Common myeloid progenitor, CD34-positive (primary cell): Measurements from ENCODE around the gene FHDC1.

Source experiments
- CTCF ChIA-PET: fragments of 350-600 bp; sonication (Branson Sonifier 250); formaldehyde crosslinking; loops from one replicate; lab custom pipeline; 2021; ENCODE audit warnings: antibody characterized with exemption; lab: Charles Lee
- POLR2A ChIA-PET: fragments of 350-600 bp; sonication (Branson Sonifier 250); formaldehyde crosslinking; loops from one replicate; lab custom pipeline; 2021; ENCODE audit warnings: antibody characterized with exemption; lab: Charles Lee
- DNase-seq, 3 donors: peaks; one replicate each; pipeline versions ENCODE4 v3.0.0 to v3.0.0-alpha.2; 2013
- H3K27ac ChIP-seq, 2 experiments: 1 replicate in 1 of 2; 2 replicates in 1 of 2; pipeline ENCODE4 v1.7.0; 2013; ENCODE audit warnings: inconsistent platforms in 2 of 2, low read length in 2 of 2, mild to moderate bottlenecking in 2 of 2, low read depth in 1 of 2, moderate library complexity in 1 of 2; ENCODE audit not compliant: severe bottlenecking in 2 of 2, insufficient read depth in 1 of 2, poor library complexity in 1 of 2
- H3K27me3 ChIP-seq, 5 experiments: replicated peaks in 2 of 5; 1 replicate in 3 of 5; 2 replicates in 2 of 5; pipeline versions ENCODE4 v1.6.1 to v1.7.0; 2013; ENCODE audit warnings: low read length in 4 of 5, mild to moderate bottlenecking in 2 of 5, moderate library complexity in 2 of 5, inconsistent platforms in 1 of 5; ENCODE audit not compliant: insufficient read depth in 5 of 5, control insufficient read depth in 4 of 5
- H3K36me3 ChIP-seq, 4 experiments: 1 replicate in 2 of 4; 2 replicates in 2 of 4; pipeline versions ENCODE4 v1.6.1 to v1.7.0; 2013; ENCODE audit warnings: low read length in 3 of 4, control low read depth in 1 of 4, mild to moderate bottlenecking in 1 of 4; ENCODE audit not compliant: control insufficient read depth in 4 of 4, insufficient read depth in 4 of 4
- H3K4me1 ChIP-seq, 4 experiments: 1 replicate in 3 of 4; 2 replicates in 1 of 4; pipeline versions ENCODE4 v1.6.1 to v1.7.1; 2013; ENCODE audit warnings: low read length in 3 of 4, mild to moderate bottlenecking in 3 of 4, control low read depth in 1 of 4, inconsistent platforms in 1 of 4, moderate library complexity in 1 of 4; ENCODE audit not compliant: control insufficient read depth in 4 of 4, insufficient read depth in 4 of 4; ENCODE audit errors: control extremely low read depth in 1 of 4
- H3K4me3 ChIP-seq, 7 experiments: 1 replicate in 4 of 7; 2 replicates in 3 of 7; pipeline versions ENCODE4 v1.5.1 to v1.7.0; 2013; ENCODE audit warnings: mild to moderate bottlenecking in 7 of 7, low read length in 6 of 7, moderate library complexity in 6 of 7, inconsistent platforms in 2 of 7, low read depth in 2 of 7, control low read depth in 1 of 7; ENCODE audit not compliant: insufficient read depth in 4 of 7, control insufficient read depth in 1 of 7; ENCODE audit errors: extremely low read depth in 1 of 7
- H3K9me3 ChIP-seq, 5 experiments: 1 replicate in 4 of 5; 2 replicates in 1 of 5; pipeline versions ENCODE4 v1.6.1 to v1.7.1; 2013; ENCODE audit warnings: low read length in 4 of 5, mild to moderate bottlenecking in 2 of 5, inconsistent platforms in 1 of 5, low read depth in 1 of 5, moderate library complexity in 1 of 5; ENCODE audit not compliant: control insufficient read depth in 4 of 5, insufficient read depth in 2 of 5; ENCODE audit errors: control extremely low read depth in 1 of 5
- WGBS: methylation state at CpG from one replicate; pipeline ENCODE4 v1.1.5; 2013; ENCODE audit not compliant: insufficient coverage; 5-methylcytosine and 5-hydroxymethylcytosine counted together

The FHDC1 gene

GRCh38 chr4:152996672-152997071, 60.5 kb downstream of the FHDC1 start:
- Histone ChIP-seq H3K4me1 (peaks cover 0 to 30% (median 13%) of the 10 kb centered on the region in 4 experiments), H3K4me3 (no peak overlapping the region), H3K36me3 (no peaks in the 10 kb centered on the region), H3K27me3 (no peaks in the 10 kb centered on the region), H3K27ac (no peak overlapping the region), H3K9me3 (no peaks in the 10 kb centered on the region)
- CTCF ChIA-PET: interaction anchor here (1.2 kb wide), 1 partner anchor 17 kb away, joined by 3 read pairs; no protein-coding TSS in a partner anchor
- DNase-seq: no peak
- 75% methylated on average over 4 of the region's 6 CpGs for WGBS
- POLR2A ChIA-PET: no interaction called here

GRCh38 chr4:152997288-152997687, 61.2 kb downstream of the FHDC1 start:
- ChIA-PET POLR2A (no interaction called here), CTCF (no interaction called here)
- Histone ChIP-seq H3K27ac (no peak overlapping the region), H3K4me1 (peaks cover 0 to 27% (median 13%) of the 10 kb centered on the region in 4 experiments), H3K36me3 (no peaks in the 10 kb centered on the region), H3K27me3 (no peaks in the 10 kb centered on the region), H3K4me3 (no peak overlapping the region), H3K9me3 (no peaks in the 10 kb centered on the region)
- 90% methylated on average over 2 of the region's 5 CpGs for WGBS
- no peak for DNase-seq

GRCh38 chr4:152997771-152998487, 61.8 kb downstream of the FHDC1 start:
- H3K4me3 ChIP-seq: no peak overlapping the region
- H3K36me3 ChIP-seq: no peaks in the 10 kb centered on the region
- no peak for DNase-seq
- ChIA-PET POLR2A (no interaction called here), CTCF (no interaction called here)
- peaks cover 0 to 22% (median 13%) of the 10 kb centered on the region in 4 experiments for H3K4me1 ChIP-seq
- no peaks in the 10 kb centered on the region for H3K27me3 ChIP-seq
- 94% methylated on average over 17 of the region's 17 CpGs for WGBS
- no peak overlapping the region for H3K27ac ChIP-seq
- H3K9me3 ChIP-seq: no peaks in the 10 kb centered on the region

GRCh38 chr4:152998861-152999260, 62.7 kb downstream of the FHDC1 start:
- H3K4me3 ChIP-seq: no peak overlapping the region
- WGBS: 90% methylated on average over 7 of the region's 12 CpGs
- no peak for DNase-seq
- ChIA-PET POLR2A (no interaction called here), CTCF (no interaction called here)
- no peaks in the 10 kb centered on the region for H3K36me3 ChIP-seq
- no peaks in the 10 kb centered on the region for H3K27me3 ChIP-seq
- peaks cover 0 to 22% (median 13%) of the 10 kb centered on the region in 4 experiments for H3K4me1 ChIP-seq
- H3K27ac ChIP-seq: no peak overlapping the region
- H3K9me3 ChIP-seq: no peaks in the 10 kb centered on the region

DNA sequence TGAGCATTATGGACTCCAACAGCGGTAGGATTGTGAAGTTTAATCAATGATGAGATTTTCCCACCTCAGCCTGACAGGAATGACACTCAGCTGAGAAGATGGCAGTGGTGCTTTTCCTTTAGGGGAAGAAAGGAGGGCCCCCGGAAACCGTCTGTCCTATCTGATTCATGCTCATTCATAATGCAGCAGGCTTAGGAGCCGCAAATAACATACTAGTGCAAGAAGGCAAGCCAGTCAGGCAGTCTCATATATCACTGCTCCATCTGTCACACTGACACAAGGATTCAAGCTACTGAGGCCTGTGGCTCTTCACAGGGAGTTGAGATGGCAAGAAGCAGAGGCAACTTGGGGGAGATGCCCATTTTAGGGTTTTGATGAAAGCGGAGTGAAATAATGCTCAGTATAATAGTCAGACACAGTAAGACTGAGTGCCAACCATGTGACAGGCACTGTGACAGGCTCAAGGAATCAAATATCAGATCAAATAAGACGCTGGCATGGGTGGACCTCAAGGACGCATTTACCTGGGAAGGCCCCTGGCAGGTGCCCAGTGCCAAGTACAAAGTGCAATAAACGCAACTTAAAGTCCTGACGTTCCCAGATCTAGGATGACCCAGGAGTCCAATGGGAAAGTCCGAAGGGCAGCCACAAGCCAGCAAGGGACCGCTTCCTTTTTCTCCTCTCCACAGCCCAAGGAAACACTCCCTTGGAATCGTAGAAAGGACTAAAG, 63.4 kb downstream of the FHDC1 start:
- Histone ChIP-seq H3K27ac (no peak overlapping the region), H3K4me3 (no peak overlapping the region), H3K4me1 (peaks cover 0 to 22% (median 13%) of the 10 kb centered on the region in 4 experiments), H3K9me3 (no peaks in the 10 kb centered on the region), H3K36me3 (no peaks in the 10 kb centered on the region), H3K27me3 (no peaks in the 10 kb centered on the region)
- ChIA-PET POLR2A (no interaction called here), CTCF (interaction anchor here (0.9 kb wide), 1 partner anchor 10 kb away, joined by 3 read pairs; no protein-coding TSS in a partner anchor)
- no peak for DNase-seq
- WGBS: 95% methylated on average over 7 of the region's 12 CpGs

DNA sequence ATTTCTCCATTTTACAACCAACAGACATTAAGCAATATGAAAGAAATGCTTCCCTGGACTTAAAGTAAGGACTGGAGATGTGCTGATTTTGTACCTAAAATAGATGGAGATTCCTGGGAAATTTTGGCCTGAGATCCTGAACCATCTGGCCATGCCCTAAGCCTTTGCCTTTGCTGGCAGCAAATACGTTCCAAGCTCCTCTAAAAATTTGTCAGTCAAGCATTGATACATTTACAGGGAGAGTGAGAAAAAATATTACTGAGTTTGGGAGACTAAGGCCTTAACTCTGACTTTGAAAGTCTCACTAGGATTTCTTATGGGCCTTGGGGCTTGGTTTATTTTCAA, 63.9 kb downstream of the FHDC1 start:
- ChIA-PET POLR2A (no interaction called here), CTCF (interaction anchor here (0.9 kb wide), 1 partner anchor 10 kb away, joined by 3 read pairs; no protein-coding TSS in a partner anchor)
- Histone ChIP-seq H3K4me3 (no peak overlapping the region), H3K27me3 (no peaks in the 10 kb centered on the region), H3K9me3 (no peaks in the 10 kb centered on the region), H3K36me3 (no peaks in the 10 kb centered on the region), H3K27ac (no peak overlapping the region), H3K4me1 (peaks cover 0 to 22% (median 13%) of the 10 kb centered on the region in 4 experiments)
- no CpG with 5 or more reads among the region's 1 CpG for WGBS
- DNase-seq: no peak

DNA sequence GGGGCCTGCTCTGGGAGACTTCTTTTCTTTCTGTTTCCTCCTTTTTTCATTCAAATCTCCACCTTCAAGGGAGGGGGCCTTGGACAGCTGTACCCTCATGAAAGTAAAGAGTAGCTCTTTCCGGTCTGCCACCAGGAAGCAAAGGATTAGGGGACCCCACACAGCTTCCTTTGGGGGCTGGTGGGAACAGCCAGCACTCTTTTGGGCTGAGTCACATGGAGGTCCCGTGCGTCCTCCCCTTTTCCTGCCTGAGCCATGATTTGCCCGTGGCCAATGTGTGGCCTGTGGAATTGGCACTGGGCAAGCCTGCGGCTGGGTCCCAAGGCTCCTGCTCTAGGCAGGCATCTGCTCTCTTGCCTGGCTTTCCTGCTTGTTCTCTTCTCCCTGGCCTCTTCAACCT, 65.5 kb downstream of the FHDC1 start:
- WGBS: 65% methylated on average over 4 of the region's 5 CpGs
- ChIA-PET POLR2A (no interaction called here), CTCF (interaction anchor here (1.2 kb wide), 1 partner anchor 9 kb away, joined by 3 read pairs; no protein-coding TSS in a partner anchor)
- Histone ChIP-seq H3K9me3 (no peaks in the 10 kb centered on the region), H3K4me3 (no peak overlapping the region), H3K27me3 (no peaks in the 10 kb centered on the region), H3K36me3 (no peaks in the 10 kb centered on the region), H3K4me1 (peaks cover 0 to 11% (median 4%) of the 10 kb centered on the region in 4 experiments), H3K27ac (no peak overlapping the region)
- no peak for DNase-seq
